Measurements from ENCODE around the gene PLVAP.

Gene PLVAP

DNA sequence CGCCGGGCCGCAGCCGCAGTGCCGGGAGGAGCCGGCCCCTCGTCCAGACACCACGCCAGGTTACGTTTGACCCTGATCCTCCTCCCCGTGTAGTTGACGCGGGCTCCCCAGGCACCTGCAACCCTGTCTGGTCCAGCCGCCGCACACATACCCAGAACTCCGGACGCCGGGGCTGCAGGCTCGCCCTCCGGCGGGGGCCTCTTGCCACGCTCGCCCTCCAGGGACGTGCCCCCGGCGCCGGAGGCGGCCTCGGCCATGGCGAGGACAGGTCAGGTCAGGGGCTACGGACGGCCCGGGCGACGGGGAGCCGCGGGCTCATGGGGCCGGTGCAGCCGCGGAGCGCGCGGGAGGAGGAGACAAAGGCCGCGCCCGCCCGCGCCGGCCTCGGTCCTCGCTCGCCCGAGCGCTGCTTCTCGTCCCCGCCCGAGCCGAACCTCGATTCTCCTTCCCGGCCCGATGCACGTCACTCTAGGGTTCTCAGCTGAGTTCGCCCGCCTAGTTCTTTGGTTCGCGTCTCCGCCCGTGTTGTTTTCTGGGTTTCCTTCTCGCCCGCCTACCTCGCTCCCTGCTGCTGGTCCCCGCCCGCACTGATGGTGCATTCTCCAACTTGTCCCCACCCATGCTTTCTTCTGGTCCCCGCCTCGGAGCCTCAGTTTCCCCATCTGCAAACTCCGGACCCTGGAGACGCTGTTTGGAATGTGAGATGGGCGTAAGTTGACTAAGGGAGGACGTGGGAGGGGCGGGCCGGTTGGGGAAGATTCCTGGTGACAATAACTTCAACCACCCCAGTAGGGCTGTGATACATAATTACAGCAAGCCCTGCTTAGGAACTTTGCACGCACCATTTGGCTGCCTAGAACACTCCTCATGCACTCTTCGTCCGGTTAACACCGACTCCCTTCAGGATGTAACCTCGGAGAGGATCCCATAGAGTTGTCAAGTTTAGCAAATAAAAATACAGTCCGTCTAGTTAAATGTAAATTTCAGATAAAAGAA is 42.4 kb downstream of the PLVAP start, which contains the start of gene ANO8 (continued):
- TF ChIP-seq, protein P1, sequence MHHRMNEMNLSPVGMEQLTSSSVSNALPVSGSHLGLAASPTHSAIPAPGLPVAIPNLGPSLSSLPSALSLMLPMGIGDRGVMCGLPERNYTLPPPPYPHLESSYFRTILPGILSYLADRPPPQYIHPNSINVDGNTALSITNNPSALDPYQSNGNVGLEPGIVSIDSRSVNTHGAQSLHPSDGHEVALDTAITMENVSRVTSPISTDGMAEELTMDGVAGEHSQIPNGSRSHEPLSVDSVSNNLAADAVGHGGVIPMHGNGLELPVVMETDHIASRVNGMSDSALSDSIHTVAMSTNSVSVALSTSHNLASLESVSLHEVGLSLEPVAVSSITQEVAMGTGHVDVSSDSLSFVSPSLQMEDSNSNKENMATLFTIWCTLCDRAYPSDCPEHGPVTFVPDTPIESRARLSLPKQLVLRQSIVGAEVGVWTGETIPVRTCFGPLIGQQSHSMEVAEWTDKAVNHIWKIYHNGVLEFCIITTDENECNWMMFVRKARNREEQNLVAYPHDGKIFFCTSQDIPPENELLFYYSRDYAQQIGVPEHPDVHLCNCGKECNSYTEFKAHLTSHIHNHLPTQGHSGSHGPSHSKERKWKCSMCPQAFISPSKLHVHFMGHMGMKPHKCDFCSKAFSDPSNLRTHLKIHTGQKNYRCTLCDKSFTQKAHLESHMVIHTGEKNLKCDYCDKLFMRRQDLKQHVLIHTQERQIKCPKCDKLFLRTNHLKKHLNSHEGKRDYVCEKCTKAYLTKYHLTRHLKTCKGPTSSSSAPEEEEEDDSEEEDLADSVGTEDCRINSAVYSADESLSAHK (tag by site-specific recombination; IDR thresholded peaks at IDR 0.05) = peak; percentile 82
- TF ChIP-seq MYNN (tag by site-specific recombination; IDR thresholded peaks at IDR 0.05; ENCODE audit: borderline replicate concordance) (0 out of 2 replicates have a peak, but pooled peaks have one; percentile 21), GFI1B (tag by site-specific recombination; IDR thresholded peaks at IDR 0.05) (no peak; the same call in 1 of the 2 replicates), ZSCAN30 (tag by site-specific recombination; IDR thresholded peaks at IDR 0.05) (peak; percentile 100), EGR2 (tag by site-specific recombination; IDR thresholded peaks at IDR 0.05; ENCODE audit: low read depth) (peak; percentile 90), ZNF426 (tag by site-specific recombination; IDR thresholded peaks at IDR 0.05) (no peak), ZNF175 (tag by site-specific recombination; IDR thresholded peaks at IDR 0.05) (no peak), KLF16 (tag by site-specific recombination; IDR thresholded peaks at IDR 0.05) (peak; percentile 99), KLF8 (tag by site-specific recombination; IDR thresholded peaks at IDR 0.05) (peak; percentile 100), ZNF394 (tag by site-specific recombination; IDR thresholded peaks at IDR 0.05; ENCODE audit: borderline replicate concordance) (peak; percentile 88; the same call in 1 of the 2 replicates), ZNF596 (tag by site-specific recombination; IDR thresholded peaks at IDR 0.05) (peak; percentile 94), ZNF37A (tag by site-specific recombination; IDR thresholded peaks at IDR 0.05) (peak; percentile 67), ZNF112 (tag by site-specific recombination; IDR thresholded peaks at IDR 0.05) (no peak), ZNF629 (tag by site-specific recombination; IDR thresholded peaks at IDR 0.05) (peak; percentile 98), ZNF155 (tag by site-specific recombination; IDR thresholded peaks at IDR 0.05) (no peak), SCRT2 (tag by site-specific recombination; IDR thresholded peaks at IDR 0.05) (no peak), ZNF223 (tag by site-specific recombination; IDR thresholded peaks at IDR 0.05) (peak; percentile 87; the same call in 1 of the 2 replicates), ZNF664 (tag by site-specific recombination; IDR thresholded peaks at IDR 0.05) (peak; percentile 84), ZNF792 (tag by site-specific recombination; IDR thresholded peaks at IDR 0.05) (peak; percentile 93), GLI2 (tag by site-specific recombination; IDR thresholded peaks at IDR 0.05; ENCODE audit: borderline replicate concordance, low read depth) (no peak), ZNF510 (tag by site-specific recombination; IDR thresholded peaks at IDR 0.05; ENCODE audit: insufficient replicate concordance) (no peak), ZNF677 (tag by site-specific recombination; IDR thresholded peaks at IDR 0.05) (peak; percentile 82), SP7 (tag by site-specific recombination; IDR thresholded peaks at IDR 0.05) (peak; percentile 97), OVOL3 (tag by site-specific recombination; IDR thresholded peaks at IDR 0.05) (peak; percentile 67; the same call in 1 of the 2 replicates), ZNF521 (tag by site-specific recombination; IDR thresholded peaks at IDR 0.05) (no peak), ZNF561 (tag by site-specific recombination; IDR thresholded peaks at IDR 0.05; ENCODE audit: borderline replicate concordance) (peak; percentile 100)
- TF ChIP-seq, protein P2, sequence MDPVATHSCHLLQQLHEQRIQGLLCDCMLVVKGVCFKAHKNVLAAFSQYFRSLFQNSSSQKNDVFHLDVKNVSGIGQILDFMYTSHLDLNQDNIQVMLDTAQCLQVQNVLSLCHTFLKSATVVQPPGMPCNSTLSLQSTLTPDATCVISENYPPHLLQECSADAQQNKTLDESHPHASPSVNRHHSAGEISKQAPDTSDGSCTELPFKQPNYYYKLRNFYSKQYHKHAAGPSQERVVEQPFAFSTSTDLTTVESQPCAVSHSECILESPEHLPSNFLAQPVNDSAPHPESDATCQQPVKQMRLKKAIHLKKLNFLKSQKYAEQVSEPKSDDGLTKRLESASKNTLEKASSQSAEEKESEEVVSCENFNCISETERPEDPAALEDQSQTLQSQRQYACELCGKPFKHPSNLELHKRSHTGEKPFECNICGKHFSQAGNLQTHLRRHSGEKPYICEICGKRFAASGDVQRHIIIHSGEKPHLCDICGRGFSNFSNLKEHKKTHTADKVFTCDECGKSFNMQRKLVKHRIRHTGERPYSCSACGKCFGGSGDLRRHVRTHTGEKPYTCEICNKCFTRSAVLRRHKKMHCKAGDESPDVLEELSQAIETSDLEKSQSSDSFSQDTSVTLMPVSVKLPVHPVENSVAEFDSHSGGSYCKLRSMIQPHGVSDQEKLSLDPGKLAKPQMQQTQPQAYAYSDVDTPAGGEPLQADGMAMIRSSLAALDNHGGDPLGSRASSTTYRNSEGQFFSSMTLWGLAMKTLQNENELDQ (tag by site-specific recombination; IDR thresholded peaks at IDR 0.05; ENCODE audit: low read depth) = no peak
- TF ChIP-seq, protein P3, sequence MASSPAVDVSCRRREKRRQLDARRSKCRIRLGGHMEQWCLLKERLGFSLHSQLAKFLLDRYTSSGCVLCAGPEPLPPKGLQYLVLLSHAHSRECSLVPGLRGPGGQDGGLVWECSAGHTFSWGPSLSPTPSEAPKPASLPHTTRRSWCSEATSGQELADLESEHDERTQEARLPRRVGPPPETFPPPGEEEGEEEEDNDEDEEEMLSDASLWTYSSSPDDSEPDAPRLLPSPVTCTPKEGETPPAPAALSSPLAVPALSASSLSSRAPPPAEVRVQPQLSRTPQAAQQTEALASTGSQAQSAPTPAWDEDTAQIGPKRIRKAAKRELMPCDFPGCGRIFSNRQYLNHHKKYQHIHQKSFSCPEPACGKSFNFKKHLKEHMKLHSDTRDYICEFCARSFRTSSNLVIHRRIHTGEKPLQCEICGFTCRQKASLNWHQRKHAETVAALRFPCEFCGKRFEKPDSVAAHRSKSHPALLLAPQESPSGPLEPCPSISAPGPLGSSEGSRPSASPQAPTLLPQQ (tag by site-specific recombination; IDR thresholded peaks at IDR 0.05) = peak; percentile 97
- TF ChIP-seq, protein P4, sequence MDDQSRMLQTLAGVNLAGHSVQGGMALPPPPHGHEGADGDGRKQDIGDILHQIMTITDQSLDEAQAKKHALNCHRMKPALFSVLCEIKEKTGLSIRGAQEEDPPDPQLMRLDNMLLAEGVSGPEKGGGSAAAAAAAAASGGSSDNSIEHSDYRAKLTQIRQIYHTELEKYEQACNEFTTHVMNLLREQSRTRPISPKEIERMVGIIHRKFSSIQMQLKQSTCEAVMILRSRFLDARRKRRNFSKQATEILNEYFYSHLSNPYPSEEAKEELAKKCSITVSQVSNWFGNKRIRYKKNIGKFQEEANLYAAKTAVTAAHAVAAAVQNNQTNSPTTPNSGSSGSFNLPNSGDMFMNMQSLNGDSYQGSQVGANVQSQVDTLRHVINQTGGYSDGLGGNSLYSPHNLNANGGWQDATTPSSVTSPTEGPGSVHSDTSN (CRISPR knock-in tag; IDR thresholded peaks at IDR 0.05) = peak; percentile 92
- TF ChIP-seq, protein P5, sequence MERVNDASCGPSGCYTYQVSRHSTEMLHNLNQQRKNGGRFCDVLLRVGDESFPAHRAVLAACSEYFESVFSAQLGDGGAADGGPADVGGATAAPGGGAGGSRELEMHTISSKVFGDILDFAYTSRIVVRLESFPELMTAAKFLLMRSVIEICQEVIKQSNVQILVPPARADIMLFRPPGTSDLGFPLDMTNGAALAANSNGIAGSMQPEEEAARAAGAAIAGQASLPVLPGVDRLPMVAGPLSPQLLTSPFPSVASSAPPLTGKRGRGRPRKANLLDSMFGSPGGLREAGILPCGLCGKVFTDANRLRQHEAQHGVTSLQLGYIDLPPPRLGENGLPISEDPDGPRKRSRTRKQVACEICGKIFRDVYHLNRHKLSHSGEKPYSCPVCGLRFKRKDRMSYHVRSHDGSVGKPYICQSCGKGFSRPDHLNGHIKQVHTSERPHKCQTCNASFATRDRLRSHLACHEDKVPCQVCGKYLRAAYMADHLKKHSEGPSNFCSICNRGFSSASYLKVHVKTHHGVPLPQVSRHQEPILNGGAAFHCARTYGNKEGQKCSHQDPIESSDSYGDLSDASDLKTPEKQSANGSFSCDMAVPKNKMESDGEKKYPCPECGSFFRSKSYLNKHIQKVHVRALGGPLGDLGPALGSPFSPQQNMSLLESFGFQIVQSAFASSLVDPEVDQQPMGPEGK (tag by site-specific recombination; IDR thresholded peaks at IDR 0.05) = peak; percentile 92

Measured in HEK293 (cell line).